Uterus (tissue), 4 donors: ENCODE data around the gene PTPRN2. TPM values are rescaled to one million over a fixed set of nuclear protein-coding genes. Genes with fewer than 3 reads are reported as not detected.

Source experiments
- DNase-seq, 2 donors: peaks; one replicate each; pipeline ENCODE4 v3.0.0-alpha.2; 2019 to 2020
- H3K27ac ChIP-seq, 2 donors: fragments of 200-600 bp; sonication (generic); 1 replicate in 1 of 2; 2 replicates in 1 of 2; pipeline ENCODE4 v1.5.1; 2016 to 2018
- H3K27me3 ChIP-seq, 2 donors: fragments of 200-600 bp; sonication (generic); one replicate each; pipeline ENCODE4 v1.5.1; 2018 to 2019; ENCODE audit warnings: control low read depth in 1 of 2
- H3K36me3 ChIP-seq, 2 donors: fragments of 200-600 bp; sonication (generic); one replicate each; pipeline ENCODE4 v1.5.1; 2019; ENCODE audit warnings: control low read depth in 1 of 2
- H3K4me1 ChIP-seq, 2 donors: fragments of 200-600 bp; sonication (generic); one replicate each; pipeline ENCODE4 v1.5.1; 2018 to 2019; ENCODE audit warnings: control low read depth in 1 of 2
- H3K4me3 ChIP-seq, 2 donors: fragments of 200-600 bp; sonication (generic); 1 replicate in 1 of 2; 2 replicates in 1 of 2; pipeline ENCODE4 v1.5.1; 2018 to 2019; ENCODE audit warnings: mild to moderate bottlenecking in 1 of 2
- H3K9me3 ChIP-seq, 2 donors: fragments of 200-600 bp; sonication (generic); one replicate each; pipeline ENCODE4 v1.5.1; 2019; ENCODE audit warnings: control low read depth in 1 of 2
- POLR2A ChIP-seq, 2 donors: fragments of 450-650 bp; IDR thresholded peaks; one replicate each; pipeline ENCODE4 v1.6.1; 2016; ENCODE audit warnings: antibody characterized with exemption in 2 of 2, mild to moderate bottlenecking in 1 of 2, moderate library complexity in 1 of 2
- intact Hi-C: fragments of 100-400 bp; cut with DNase I; formaldehyde crosslinking; loops from one replicate; pipeline ENCODE4 v1.15.1; 2023; ENCODE audit warnings: low total_unique reads
- total RNA-seq, 4 donors: library from RNA; depleted of rRNA in 3 of 4; stranded (reverse); fragments of >200 nt in 3 of 4; gene quantifications; one replicate each; pipeline versions ENCODE4 v1.1.0 to v1.2.4, GENCODE V29; 2014 to 2023
- TF ChIP-seq, protein P1 (sequence below), 4 experiments: fragments of 200-600 bp in 2 of 4; fragments of 450-650 bp in 2 of 4; sonication (generic) in 2 of 4; IDR thresholded peaks; one replicate each; pipeline ENCODE4 v1.5.1; 2016 to 2019; ENCODE audit warnings: antibody characterized with exemption in 4 of 4, mild to moderate bottlenecking in 2 of 4, moderate library complexity in 1 of 4
- donor health status: DM: yes; HTN: yes; CAD: no.

The PTPRN2 gene
- total RNA-seq, 4 donors from 2014 or later = 1.2 to 5.2 (median 2.3) TPM

DNA sequence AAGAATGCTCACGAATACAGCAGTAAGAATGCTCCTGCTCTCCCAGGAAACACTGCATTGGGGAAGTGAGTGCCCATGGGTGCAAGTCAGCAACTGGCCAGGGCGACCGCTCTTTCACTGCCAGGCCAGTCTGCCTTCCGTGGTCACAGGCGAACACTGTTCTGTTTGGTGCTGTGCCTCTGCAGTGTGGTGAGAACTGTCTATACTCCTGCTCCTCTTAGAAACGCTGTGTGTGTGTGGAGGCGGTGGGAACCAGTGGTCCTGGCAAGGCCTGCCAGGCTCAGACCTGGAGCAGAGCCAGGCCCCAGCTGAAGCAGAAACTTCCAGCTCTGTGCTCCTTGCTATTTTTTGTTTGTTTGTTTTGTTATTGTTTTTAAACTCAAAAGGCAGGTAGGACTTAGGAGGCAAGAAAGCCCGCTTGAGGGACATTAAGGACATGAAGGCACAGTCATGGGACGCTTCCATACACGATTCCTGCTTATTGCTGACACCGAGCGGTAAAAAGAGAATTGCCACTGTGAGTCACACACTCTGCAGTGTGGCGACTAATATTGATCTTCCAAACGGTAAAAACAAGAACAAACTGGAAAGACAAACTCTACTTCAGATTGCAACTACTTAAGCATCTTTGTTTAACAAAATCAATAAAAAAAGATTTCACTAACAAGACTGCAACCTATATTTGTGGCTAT lies 820.0 kb downstream of the PTPRN2 start:
- no peak overlapping the region for H3K4me3 ChIP-seq
- TF ChIP-seq, protein P1, sequence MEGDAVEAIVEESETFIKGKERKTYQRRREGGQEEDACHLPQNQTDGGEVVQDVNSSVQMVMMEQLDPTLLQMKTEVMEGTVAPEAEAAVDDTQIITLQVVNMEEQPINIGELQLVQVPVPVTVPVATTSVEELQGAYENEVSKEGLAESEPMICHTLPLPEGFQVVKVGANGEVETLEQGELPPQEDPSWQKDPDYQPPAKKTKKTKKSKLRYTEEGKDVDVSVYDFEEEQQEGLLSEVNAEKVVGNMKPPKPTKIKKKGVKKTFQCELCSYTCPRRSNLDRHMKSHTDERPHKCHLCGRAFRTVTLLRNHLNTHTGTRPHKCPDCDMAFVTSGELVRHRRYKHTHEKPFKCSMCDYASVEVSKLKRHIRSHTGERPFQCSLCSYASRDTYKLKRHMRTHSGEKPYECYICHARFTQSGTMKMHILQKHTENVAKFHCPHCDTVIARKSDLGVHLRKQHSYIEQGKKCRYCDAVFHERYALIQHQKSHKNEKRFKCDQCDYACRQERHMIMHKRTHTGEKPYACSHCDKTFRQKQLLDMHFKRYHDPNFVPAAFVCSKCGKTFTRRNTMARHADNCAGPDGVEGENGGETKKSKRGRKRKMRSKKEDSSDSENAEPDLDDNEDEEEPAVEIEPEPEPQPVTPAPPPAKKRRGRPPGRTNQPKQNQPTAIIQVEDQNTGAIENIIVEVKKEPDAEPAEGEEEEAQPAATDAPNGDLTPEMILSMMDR (IDR thresholded peaks at IDR 0.05) = no peak
- TF ChIP-seq POLR2A (IDR thresholded peaks at IDR 0.05) = no peak
- no peaks in the 10 kb centered on the region for H3K27me3 ChIP-seq
- no peaks in the 10 kb centered on the region for H3K36me3 ChIP-seq
- intact Hi-C loops = no loop called here
- H3K9me3 ChIP-seq = peaks cover 0 to 6% of the 10 kb centered on the region in 2 donors
- DNase-seq = no peak
- H3K4me1 ChIP-seq = no peaks in the 10 kb centered on the region
- H3K27ac ChIP-seq = no peak overlapping the region

DNA sequence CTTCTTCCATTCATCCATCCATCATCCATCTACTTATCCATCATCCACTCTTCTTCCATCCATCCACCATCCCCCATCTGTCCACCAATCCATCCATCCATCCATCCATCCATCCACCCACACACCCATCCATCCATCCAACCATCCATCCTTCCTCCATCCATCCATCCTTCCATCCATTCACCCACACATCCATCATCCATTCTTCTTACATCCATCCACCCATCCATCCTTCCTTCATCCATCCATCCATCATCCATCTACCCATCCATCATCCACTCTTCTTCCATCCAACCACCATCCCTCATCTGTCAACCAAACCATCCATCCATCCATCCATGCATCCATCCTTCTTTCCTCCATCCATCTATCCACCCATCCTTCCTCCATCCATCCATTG lies 821.5 kb downstream of the PTPRN2 start:
- no peaks in the 10 kb centered on the region for H3K4me1 ChIP-seq
- H3K9me3 ChIP-seq = peaks cover 0 to 6% of the 10 kb centered on the region in 2 donors
- H3K27ac ChIP-seq = no peak overlapping the region
- H3K27me3 ChIP-seq = no peaks in the 10 kb centered on the region
- no peaks in the 10 kb centered on the region for H3K36me3 ChIP-seq
- no peak for TF ChIP-seq POLR2A (IDR thresholded peaks at IDR 0.05)
- TF ChIP-seq, protein P1 (IDR thresholded peaks at IDR 0.05) = no peak
- H3K4me3 ChIP-seq = no peak overlapping the region
- intact Hi-C loops = no loop called here
- DNase-seq = no peak

DNA sequence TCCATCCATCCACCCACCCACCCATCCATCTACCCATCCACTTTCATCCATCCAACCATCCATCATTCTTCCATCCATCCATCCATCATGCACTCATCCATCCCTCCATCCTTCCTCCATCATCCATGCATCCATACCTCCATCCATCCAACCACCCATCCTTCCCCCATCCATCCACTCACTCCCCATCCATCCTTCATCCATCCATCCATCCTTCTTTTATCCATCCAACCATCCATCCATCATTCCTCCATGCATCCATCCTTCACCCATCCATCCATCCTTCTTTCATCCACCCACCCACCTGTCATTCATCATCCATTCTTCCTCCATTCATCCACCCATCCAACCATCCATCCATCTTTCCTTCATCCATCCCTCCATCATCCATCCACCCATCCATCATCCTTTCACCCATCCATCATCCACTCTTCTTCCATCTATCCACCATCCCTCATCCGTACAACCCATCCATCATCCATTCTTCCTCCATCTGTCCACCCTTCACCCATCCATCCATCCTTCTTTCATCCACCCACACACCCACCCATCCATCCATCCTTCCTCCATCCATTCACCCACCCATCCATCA lies 822.6 kb downstream of the PTPRN2 start:
- Histone ChIP-seq H3K36me3 (no peaks in the 10 kb centered on the region), H3K27me3 (no peaks in the 10 kb centered on the region), H3K4me1 (no peaks in the 10 kb centered on the region), H3K4me3 (no peak overlapping the region), H3K9me3 (peaks cover 0 to 2% of the 10 kb centered on the region in 2 donors), H3K27ac (no peak overlapping the region)
- intact Hi-C loops = no loop called here
- no peak for DNase-seq
- TF ChIP-seq, protein P1 (IDR thresholded peaks at IDR 0.05) = no peak
- TF ChIP-seq POLR2A (IDR thresholded peaks at IDR 0.05) = no peak

DNA sequence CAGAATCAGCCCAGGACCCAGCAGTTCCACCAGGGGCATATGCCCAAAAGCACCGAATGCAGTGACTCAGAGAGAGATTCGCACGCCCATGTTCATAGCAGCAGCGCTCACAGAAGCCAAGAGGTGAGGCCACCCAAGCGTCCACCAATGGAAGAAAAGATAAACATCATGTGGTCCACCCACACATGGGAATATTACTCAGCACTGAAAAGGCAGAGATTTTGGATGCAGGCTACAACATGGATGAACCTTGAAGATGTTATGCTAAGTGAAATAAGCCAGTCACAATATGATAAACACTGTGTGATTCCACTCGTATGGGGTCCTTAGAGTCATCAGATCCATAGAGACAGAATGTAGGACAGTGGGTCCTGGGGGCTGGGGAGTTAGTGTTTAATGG lies 823.4 kb downstream of the PTPRN2 start:
- TF ChIP-seq, protein P1 (IDR thresholded peaks at IDR 0.05) = no peak
- no peak for TF ChIP-seq POLR2A (IDR thresholded peaks at IDR 0.05)
- Histone ChIP-seq H3K4me1 (no peaks in the 10 kb centered on the region), H3K27me3 (no peaks in the 10 kb centered on the region), H3K9me3 (peaks cover 0 to 2% of the 10 kb centered on the region in 2 donors), H3K36me3 (no peaks in the 10 kb centered on the region), H3K27ac (no peak overlapping the region), H3K4me3 (no peak overlapping the region)
- intact Hi-C loops = no loop called here
- DNase-seq = no peak

DNA sequence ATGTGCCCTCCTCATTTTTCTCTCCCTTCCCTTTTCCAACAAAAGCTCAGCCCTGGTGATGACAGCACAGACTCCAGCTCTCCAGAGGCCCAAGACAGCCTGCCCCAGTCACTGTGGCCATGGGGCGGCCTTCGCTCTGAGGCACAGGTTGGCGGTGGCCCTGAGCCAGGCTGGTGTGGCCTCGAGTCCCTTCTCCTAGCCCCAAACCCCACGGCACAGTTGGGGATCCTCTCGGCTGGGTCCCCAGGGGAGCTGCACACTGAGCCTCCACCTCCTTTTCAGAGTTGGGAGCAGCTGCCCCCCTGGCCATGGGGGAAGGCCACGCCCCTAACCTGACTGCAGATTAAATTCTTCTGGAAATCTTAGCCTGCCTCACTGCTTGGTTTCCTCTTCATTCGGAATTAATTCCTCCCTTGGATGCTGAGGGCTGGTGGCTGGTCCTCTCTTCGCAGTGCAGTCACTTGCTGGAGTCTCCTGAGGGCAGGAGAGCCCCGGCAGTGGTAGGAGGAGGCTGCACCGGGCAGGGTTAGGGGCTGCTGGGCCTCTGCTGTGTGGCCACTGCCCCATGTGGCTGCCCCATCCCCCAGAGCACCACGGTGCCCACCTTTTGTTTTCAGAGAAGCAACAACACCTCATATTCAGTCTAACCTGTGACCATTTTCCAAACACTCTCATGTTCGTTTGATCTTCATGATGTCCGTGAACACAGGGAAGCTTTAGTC lies 824.2 kb downstream of the PTPRN2 start:
- no peaks in the 10 kb centered on the region for H3K36me3 ChIP-seq
- peaks cover 0 to 2% of the 10 kb centered on the region in 2 donors for H3K9me3 ChIP-seq
- no peaks in the 10 kb centered on the region for H3K27me3 ChIP-seq
- TF ChIP-seq, protein P1 (IDR thresholded peaks at IDR 0.05) = no peak
- no peak for TF ChIP-seq POLR2A (IDR thresholded peaks at IDR 0.05)
- H3K27ac ChIP-seq = no peak overlapping the region
- intact Hi-C loops = no loop called here
- H3K4me1 ChIP-seq = no peaks in the 10 kb centered on the region
- H3K4me3 ChIP-seq = no peak overlapping the region
- DNase-seq = no peak
